GM19025 (cell line): ENCODE data around the gene PPP4R3A.
"Not testable (repeated sequence)": the region's sequence is repeated elsewhere in the genome, so short reads cannot be mapped to it uniquely, and the experiment has no call there.

ENCODE experiments used
- ATAC-seq: cut with Tn5 transposase; IDR thresholded peaks from one replicate; pipeline ENCODE4 v1.9.1; 2021; ENCODE audit warnings: mild to moderate bottlenecking, low read depth, moderate library complexity; ENCODE audit not compliant: unreplicated experiment

The PPP4R3A gene

DNA sequence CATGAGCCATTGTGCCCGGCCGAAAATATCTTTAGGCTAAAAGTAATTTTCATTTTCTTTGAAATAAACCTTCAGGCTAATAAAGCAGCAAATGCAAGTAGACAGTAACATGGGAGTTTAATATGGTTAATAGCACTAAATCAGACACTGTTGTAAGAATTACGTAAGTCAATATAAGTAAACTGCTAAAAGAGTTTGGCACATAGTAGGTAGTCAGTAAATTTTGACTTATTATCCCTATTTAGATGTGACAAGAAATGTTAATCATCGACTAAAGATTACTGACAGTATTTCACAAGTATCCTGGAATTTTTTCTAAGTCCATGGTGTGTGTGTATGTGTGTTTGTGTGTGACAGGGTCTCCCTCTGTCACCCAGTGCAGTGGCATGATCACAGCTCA, 3.9 kb downstream of the PPP4R3A start:
- ATAC-seq = no peak

- no peak for ATAC-seq
Observed at GRCh38 chr14:91503000-91503504, 7.1 kb downstream of the PPP4R3A start.

- no peak for ATAC-seq
Observed at GRCh38 chr14:91501951-91502930, 7.9 kb downstream of the PPP4R3A start.

GRCh38 chr14:91501348-91501747, 8.8 kb downstream of the PPP4R3A start:
- no peak for ATAC-seq

- no peak for ATAC-seq
Observed at GRCh38 chr14:91496790-91497189, 13.3 kb downstream of the PPP4R3A start.

- not testable (repeated sequence) for ATAC-seq
Observed at GRCh38 chr14:91494392-91495065, 15.6 kb downstream of the PPP4R3A start.

DNA sequence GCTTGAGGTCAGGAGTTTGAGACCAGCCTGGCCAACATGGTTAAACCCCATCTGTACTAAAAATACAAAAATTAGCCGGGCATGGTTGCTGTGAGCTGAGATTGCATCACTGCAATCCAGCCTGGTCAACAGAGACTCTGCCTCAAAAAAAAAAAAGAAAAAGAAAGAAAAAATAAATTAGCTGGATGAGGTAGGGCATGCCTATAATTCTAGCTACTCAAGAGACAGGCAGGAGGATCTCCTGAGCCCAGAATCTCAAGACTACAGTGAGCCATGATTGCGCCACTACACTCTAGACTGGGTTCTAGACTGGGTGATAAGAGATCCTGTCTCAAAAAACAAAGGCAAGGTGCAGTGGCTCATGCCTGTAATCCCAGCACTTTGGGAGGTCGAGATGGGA, 16.9 kb downstream of the PPP4R3A start:
- ATAC-seq = no peak

- no peak for ATAC-seq
Observed at GRCh38 chr14:91484744-91485143, 25.4 kb downstream of the PPP4R3A start.

DNA sequence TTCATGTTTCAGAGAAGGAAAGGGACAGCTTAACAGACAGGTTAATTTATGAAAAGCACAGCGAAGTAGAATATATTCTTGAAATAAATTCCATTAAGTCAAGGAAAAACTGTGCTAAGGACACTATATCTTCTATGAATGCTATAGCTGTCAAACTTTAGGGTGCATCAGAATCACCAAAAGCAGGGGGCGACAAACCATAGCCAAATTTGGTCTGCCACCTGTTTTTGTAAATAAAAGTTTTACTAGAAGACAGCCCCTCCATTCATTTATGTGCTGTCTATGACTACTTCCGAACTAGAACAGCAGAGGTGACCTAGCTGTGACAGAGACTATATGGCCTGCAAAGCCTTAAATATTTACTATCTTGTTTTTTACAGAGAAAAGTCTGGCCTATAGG, 25.9 kb downstream of the PPP4R3A start:
- ATAC-seq = no peak

DNA sequence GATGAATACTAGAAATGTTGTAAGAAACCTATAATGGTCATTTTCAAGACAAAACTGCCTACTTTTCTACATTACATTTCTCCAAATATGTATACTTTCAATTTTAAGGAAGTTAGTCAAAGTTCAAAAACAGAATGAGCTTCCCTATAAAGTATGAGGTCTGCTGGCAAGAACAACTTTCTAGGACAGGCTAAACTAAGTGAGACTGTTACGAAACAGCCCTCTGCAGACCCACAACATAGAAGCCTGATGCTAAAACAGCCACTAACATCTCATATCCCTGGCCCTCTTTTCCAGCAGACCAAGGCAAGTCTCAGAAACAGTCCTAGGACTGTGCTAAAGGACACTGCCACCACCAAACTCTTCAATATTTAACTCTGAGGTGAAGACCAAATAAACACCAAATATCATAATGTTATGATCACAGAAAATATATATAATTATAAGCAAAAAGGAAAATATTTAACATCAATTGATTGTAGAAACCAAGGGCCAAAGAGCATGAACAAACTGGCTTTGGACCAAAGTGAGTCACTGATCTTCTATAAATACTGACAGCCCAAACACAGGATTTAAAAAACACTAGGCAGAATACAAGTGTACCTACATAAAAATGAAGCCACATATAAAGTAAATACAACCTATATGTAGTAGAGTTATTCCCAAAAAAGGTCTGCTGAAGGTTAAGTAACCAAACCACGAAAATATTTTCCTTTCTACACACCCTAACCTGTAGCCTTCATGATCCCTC, 27.7 kb downstream of the PPP4R3A start:
- ATAC-seq = no peak

DNA sequence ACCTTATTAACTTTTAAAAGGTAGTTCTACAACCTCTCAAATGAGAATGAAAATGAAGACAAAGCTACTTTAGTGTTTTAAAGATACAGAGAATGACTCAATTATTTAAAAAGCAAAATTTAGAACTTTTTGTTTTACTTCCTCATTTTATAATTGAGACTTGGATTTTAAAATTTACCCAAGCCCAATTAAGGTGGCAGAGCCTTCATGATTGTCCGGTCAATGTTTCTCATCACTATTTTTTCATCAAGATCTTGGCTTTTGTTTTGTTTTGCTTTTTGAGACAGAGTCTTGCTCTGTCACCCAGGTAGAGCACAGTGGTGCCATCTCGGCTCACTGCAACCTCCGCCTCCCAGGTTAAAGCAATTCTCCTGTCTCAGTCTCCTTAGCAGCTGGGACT, 32.7 kb downstream of the PPP4R3A start:
- ATAC-seq = no peak

DNA sequence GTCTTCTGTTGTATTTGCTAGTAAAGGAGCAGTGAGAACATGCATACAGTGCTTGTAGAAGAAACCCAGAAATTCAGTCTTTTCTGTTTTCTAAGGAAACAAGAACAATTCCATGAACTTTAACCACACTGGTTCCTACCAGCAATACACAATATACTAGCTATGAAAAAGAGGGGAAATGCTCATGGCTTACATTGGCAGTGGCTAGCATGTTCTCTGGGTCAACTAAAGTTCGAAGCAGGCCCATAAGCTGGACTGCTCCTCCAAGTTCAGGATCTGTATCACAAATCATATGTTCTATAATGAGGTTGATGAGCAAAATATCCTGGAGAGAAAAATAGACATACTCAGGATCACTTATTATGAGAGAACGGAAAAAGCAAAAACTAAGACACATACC, 37.1 kb downstream of the PPP4R3A start:
- ATAC-seq = no peak

DNA sequence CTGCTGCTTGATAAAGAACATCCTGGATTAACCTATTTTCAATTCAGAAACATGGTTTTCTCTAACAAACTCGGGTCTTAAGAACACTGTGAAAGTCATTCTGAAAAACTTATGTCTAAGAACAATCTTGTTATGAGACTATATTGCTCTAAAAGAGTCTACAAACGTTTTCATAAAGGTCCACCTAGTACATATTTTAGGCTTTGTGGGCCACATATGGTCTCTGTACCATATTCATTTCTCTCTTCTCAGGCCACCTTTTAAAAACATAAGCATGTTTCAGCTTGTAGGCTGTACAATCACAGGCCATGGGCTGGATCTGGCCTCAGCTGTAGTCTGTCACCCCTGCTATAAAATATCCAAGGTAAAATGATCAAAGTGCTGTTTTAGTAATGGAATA, 39.9 kb downstream of the PPP4R3A start:
- no peak for ATAC-seq

GRCh38 chr14:91466192-91466591, 43.9 kb downstream of the PPP4R3A start:
- no peak for ATAC-seq

- ATAC-seq = no peak
Observed at GRCh38 chr14:91464615-91465205, 45.4 kb downstream of the PPP4R3A start.

DNA sequence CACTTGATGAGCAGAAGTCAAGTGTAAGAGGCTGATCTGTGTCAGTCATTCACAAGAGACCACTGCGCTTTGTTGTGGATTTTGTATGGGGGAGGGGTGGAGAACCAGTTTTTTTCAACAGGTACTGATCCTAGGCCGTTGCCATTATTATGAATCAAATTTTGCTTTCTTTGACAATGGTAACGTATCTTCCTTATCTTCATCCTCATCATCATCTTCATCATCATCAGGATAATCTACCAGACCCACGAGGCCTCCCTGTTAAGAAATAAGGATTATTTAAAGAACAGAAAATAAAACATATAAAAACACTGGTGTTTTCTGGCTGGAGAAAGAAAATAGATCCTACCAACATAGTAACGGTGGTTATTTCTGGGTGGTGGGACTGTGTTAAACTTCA, 51.5 kb downstream of the PPP4R3A start:
- ATAC-seq = no peak

DNA sequence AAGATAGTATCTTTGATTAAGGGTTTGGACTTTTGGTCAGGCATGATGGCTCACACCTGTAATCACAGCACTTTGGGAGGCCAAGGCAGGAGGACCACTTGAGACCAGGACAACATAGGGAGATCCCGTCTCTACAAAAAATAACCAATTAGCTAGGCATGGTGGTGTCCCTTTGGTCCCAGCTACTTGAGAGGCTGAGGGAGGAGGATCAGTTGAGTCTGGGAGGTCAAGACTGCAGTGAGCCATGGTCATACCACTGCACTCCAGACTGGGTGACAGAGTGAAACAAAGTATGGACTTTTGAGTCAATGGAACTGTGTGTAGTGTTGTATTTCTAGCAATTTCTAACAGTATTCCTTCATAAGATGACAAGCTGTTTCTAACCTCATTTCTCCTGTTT, 53.8 kb downstream of the PPP4R3A start:
- ATAC-seq = no peak

- no peak for ATAC-seq
Observed at GRCh38 chr14:91454580-91454979, 55.5 kb downstream of the PPP4R3A start.

DNA sequence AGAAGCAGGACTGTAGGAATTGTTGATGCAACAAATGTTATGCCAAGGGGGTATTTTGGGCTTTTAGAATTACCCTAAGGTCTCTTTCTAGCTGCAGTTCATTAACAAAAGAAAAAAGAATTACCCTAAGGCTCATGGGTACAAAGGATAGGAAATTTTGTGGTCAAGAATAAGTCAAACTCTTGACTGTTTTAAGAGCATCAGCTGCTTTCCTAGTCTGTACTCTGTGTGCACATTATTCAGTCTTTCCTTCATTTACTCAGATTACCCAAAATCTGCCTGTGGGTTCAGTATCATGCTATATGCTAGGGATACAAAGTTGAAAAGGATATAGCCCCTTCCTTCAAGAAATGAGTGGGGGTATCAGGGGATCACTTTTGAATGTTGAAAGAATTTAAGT, 56.0 kb downstream of the PPP4R3A start:
- ATAC-seq = no peak

- no peak for ATAC-seq
Observed at GRCh38 chr14:91453744-91454143, 56.4 kb downstream of the PPP4R3A start.
